Neutrophil (primary cell): Measurements from ENCODE around the gene SENP7.

Experiments
- H3K27ac ChIP-seq: fragments of 200-600 bp; sonication (generic); 2 replicates; pipeline ENCODE4 v1.5.1; 2016; ENCODE audit warnings: mild to moderate bottlenecking, moderate library complexity
- H3K27me3 ChIP-seq: fragments of 200-600 bp; sonication (generic); 2 replicates; pipeline ENCODE4 v1.6.0; 2016; ENCODE audit warnings: mild to moderate bottlenecking
- H3K36me3 ChIP-seq: fragments of 200-600 bp; sonication (generic); 2 replicates; pipeline ENCODE4 v1.5.1; 2017
- H3K4me1 ChIP-seq, 2 experiments: fragments of 200-600 bp in 1 of 2; sonication (generic) in 1 of 2; 1 replicate in 1 of 2; 2 replicates in 1 of 2; pipeline versions ENCODE4 v1.5.1 to v1.6.1; 2013 to 2016; ENCODE audit warnings: low read depth in 1 of 2, low read length in 1 of 2, mild to moderate bottlenecking in 1 of 2, moderate library complexity in 1 of 2; ENCODE audit not compliant: control insufficient read depth in 1 of 2, insufficient read depth in 1 of 2
- H3K4me3 ChIP-seq, 2 experiments: fragments of 200-600 bp in 1 of 2; sonication (generic) in 1 of 2; 1 replicate in 1 of 2; 2 replicates in 1 of 2; pipeline ENCODE4 v1.5.1; 2013 to 2016; ENCODE audit warnings: low read depth in 1 of 2, low read length in 1 of 2, mild to moderate bottlenecking in 1 of 2, moderate library complexity in 1 of 2
- H3K9me3 ChIP-seq: fragments of 200-600 bp; sonication (generic); 2 replicates; pipeline ENCODE4 v1.5.1; 2016
- CTCF ChIP-seq: fragments of 200-600 bp; sonication (generic); IDR thresholded peaks from 2 replicates; pipeline ENCODE4 v1.5.1; 2016; ENCODE audit warnings: antibody characterized with exemption

The SENP7 gene

GRCh38 chr3:101377796-101378195 lies 135.2 kb downstream of the SENP7 start:
- no peak overlapping the region for H3K4me3 ChIP-seq
- no peaks in the 10 kb centered on the region for H3K4me1 ChIP-seq
- H3K27ac ChIP-seq, result no peak overlapping the region
- H3K27me3 ChIP-seq, result no peaks in the 10 kb centered on the region
- TF ChIP-seq CTCF, result no peak
- H3K9me3 ChIP-seq, result no peaks in the 10 kb centered on the region
- H3K36me3 ChIP-seq, result no peaks in the 10 kb centered on the region

GRCh38 chr3:101377209-101377608 lies 135.8 kb downstream of the SENP7 start:
- Histone ChIP-seq H3K36me3 (no peaks in the 10 kb centered on the region), H3K27ac (no peak overlapping the region), H3K4me3 (no peak overlapping the region), H3K4me1 (no peaks in the 10 kb centered on the region), H3K27me3 (no peaks in the 10 kb centered on the region), H3K9me3 (no peaks in the 10 kb centered on the region)
- no peak for TF ChIP-seq CTCF

- H3K27ac ChIP-seq, result no peak overlapping the region
- no peaks in the 10 kb centered on the region for H3K27me3 ChIP-seq
- no peak overlapping the region for H3K4me3 ChIP-seq
- no peak for TF ChIP-seq CTCF
- H3K9me3 ChIP-seq, result no peaks in the 10 kb centered on the region
- peaks cover 10% of the 10 kb centered on the region for H3K36me3 ChIP-seq
- no peaks in the 10 kb centered on the region for H3K4me1 ChIP-seq
Measured at GRCh38 chr3:101375586-101375985, 137.4 kb downstream of the SENP7 start.

GRCh38 chr3:101362406-101362805 lies 150.6 kb downstream of the SENP7 start:
- no peaks in the 10 kb centered on the region for H3K4me1 ChIP-seq
- peaks cover 27% of the 10 kb centered on the region for H3K36me3 ChIP-seq
- no peak for TF ChIP-seq CTCF
- no peaks in the 10 kb centered on the region for H3K9me3 ChIP-seq
- H3K4me3 ChIP-seq, result no peak overlapping the region
- no peaks in the 10 kb centered on the region for H3K27me3 ChIP-seq
- no peak overlapping the region for H3K27ac ChIP-seq

GRCh38 chr3:101351829-101352228 lies 161.2 kb downstream of the SENP7 start:
- Histone ChIP-seq H3K36me3 (no peaks in the 10 kb centered on the region), H3K9me3 (no peaks in the 10 kb centered on the region), H3K4me1 (no peaks in the 10 kb centered on the region), H3K27me3 (no peaks in the 10 kb centered on the region), H3K4me3 (no peak overlapping the region), H3K27ac (no peak overlapping the region)
- TF ChIP-seq CTCF, result no peak

GRCh38 chr3:101340591-101340990 lies 172.4 kb downstream of the SENP7 start:
- no peak overlapping the region for H3K4me3 ChIP-seq
- no peaks in the 10 kb centered on the region for H3K27me3 ChIP-seq
- no peaks in the 10 kb centered on the region for H3K4me1 ChIP-seq
- no peak overlapping the region for H3K27ac ChIP-seq
- TF ChIP-seq CTCF, result no peak
- peaks cover 23% of the 10 kb centered on the region for H3K36me3 ChIP-seq
- H3K9me3 ChIP-seq, result no peaks in the 10 kb centered on the region
